HG03159 (cell line): Measurements from ENCODE around the gene SEC24C.
"Not testable (repeated sequence)": the region's sequence is repeated elsewhere in the genome, so short reads cannot be mapped to it uniquely, and the experiment has no call there.

Experiments
- ATAC-seq: cut with Tn5 transposase; IDR thresholded peaks from one replicate; pipeline ENCODE4 v1.9.1; 2021; ENCODE audit warnings: mild to moderate bottlenecking, moderate library complexity; ENCODE audit not compliant: unreplicated experiment

SEC24C gene

GRCh38 chr10:73730153-73730906, 13.8 kb upstream of the SEC24C start:
- ATAC-seq: peak; percentile 78

GRCh38 chr10:73731588-73732375, 12.4 kb upstream of the SEC24C start:
- no peak for ATAC-seq

GRCh38 chr10:73732426-73732825, 11.7 kb upstream of the SEC24C start:
- ATAC-seq: no peak

GRCh38 chr10:73732931-73733623, 11.1 kb upstream of the SEC24C start:
- no peak for ATAC-seq

- ATAC-seq: no peak
Measured at GRCh38 chr10:73734028-73734720, 10.0 kb upstream of the SEC24C start.

- no peak for ATAC-seq
Measured at GRCh38 chr10:73734796-73735305, 9.3 kb upstream of the SEC24C start.

- not testable (repeated sequence) for ATAC-seq
Measured at GRCh38 chr10:73740501-73741254, 3.5 kb upstream of the SEC24C start.

- ATAC-seq: no peak
Measured at GRCh38 chr10:73742454-73742734, 1.8 kb upstream of the SEC24C start.

- no peak for ATAC-seq
Measured at GRCh38 chr10:73743327-73743904, 756 bp upstream of the SEC24C start.

GRCh38 chr10:73744664-73744975, 448 bp downstream of the SEC24C start:
- peak; percentile 34 for ATAC-seq

- ATAC-seq: no peak
Measured at GRCh38 chr10:73746721-73747120, 2.5 kb downstream of the SEC24C start.

GRCh38 chr10:73750819-73751218, 6.6 kb downstream of the SEC24C start:
- ATAC-seq: no peak

GRCh38 chr10:73756183-73756582, 12.0 kb downstream of the SEC24C start:
- no peak for ATAC-seq

GRCh38 chr10:73758704-73759511, 14.7 kb downstream of the SEC24C start:
- ATAC-seq: no peak

GRCh38 chr10:73759512-73760115, 15.4 kb downstream of the SEC24C start:
- no peak for ATAC-seq

- no peak for ATAC-seq
Measured at GRCh38 chr10:73761781-73762180, 17.6 kb downstream of the SEC24C start.

GRCh38 chr10:73762915-73763314, 18.7 kb downstream of the SEC24C start:
- no peak for ATAC-seq

GRCh38 chr10:73763343-73763742, 19.2 kb downstream of the SEC24C start:
- no peak for ATAC-seq

GRCh38 chr10:73765066-73765465, 20.9 kb downstream of the SEC24C start:
- ATAC-seq: no peak
